GM21737 (cell line): ENCODE data around the gene ABLIM1.

ENCODE experiments used
- ATAC-seq: cut with Tn5 transposase; IDR thresholded peaks from one replicate; pipeline ENCODE4 v1.9.1; 2021; ENCODE audit warnings: mild to moderate bottlenecking, moderate library complexity; ENCODE audit not compliant: unreplicated experiment

Gene ABLIM1

GRCh38 chr10:114680543-114681117 lies 22.6 kb upstream of the ABLIM1 start:
- ATAC-seq = no peak

GRCh38 chr10:114679552-114679951 lies 21.5 kb upstream of the ABLIM1 start:
- no peak for ATAC-seq

- no peak for ATAC-seq
These were observed 20.7 kb upstream of the ABLIM1 start for GRCh38 chr10:114678820-114679219.

- no peak for ATAC-seq
These were observed 20.3 kb upstream of the ABLIM1 start for GRCh38 chr10:114678336-114678735.

- no peak for ATAC-seq
These were observed 16.3 kb upstream of the ABLIM1 start for GRCh38 chr10:114674346-114674745.

- no peak for ATAC-seq
These were observed 11.6 kb upstream of the ABLIM1 start for GRCh38 chr10:114669648-114670047.

GRCh38 chr10:114668375-114669080 lies 10.5 kb upstream of the ABLIM1 start:
- ATAC-seq = no peak

GRCh38 chr10:114665873-114666272 lies 7.8 kb upstream of the ABLIM1 start:
- ATAC-seq = no peak

GRCh38 chr10:114665406-114665805 lies 7.3 kb upstream of the ABLIM1 start:
- no peak for ATAC-seq

- ATAC-seq = no peak
These were observed 6.1 kb upstream of the ABLIM1 start for GRCh38 chr10:114664127-114664526.

GRCh38 chr10:114663626-114664025 lies 5.6 kb upstream of the ABLIM1 start:
- no peak for ATAC-seq

- no peak for ATAC-seq
These were observed 4.7 kb upstream of the ABLIM1 start for GRCh38 chr10:114662646-114663217.

GRCh38 chr10:114661212-114661880 lies 3.3 kb upstream of the ABLIM1 start:
- no peak for ATAC-seq

- no peak for ATAC-seq
These were observed 2.4 kb downstream of the ABLIM1 start for GRCh38 chr10:114655671-114656070.

GRCh38 chr10:114654822-114655575 lies 3.1 kb downstream of the ABLIM1 start:
- no peak for ATAC-seq

GRCh38 chr10:114653926-114654325 lies 4.1 kb downstream of the ABLIM1 start:
- ATAC-seq = no peak

GRCh38 chr10:114652402-114653368 lies 5.4 kb downstream of the ABLIM1 start:
- ATAC-seq = no peak

GRCh38 chr10:114650831-114651230 lies 7.2 kb downstream of the ABLIM1 start:
- no peak for ATAC-seq

GRCh38 chr10:114650266-114650665 lies 7.8 kb downstream of the ABLIM1 start:
- no peak for ATAC-seq
